HepG2 (cell line): ENCODE measurements around the gene CD109. TPM values are rescaled to one million over a fixed set of nuclear protein-coding genes. Genes with fewer than 3 reads are reported as not detected.

ENCODE experiments used
- ATAC-seq: fragments of 200-7000 bp; cut with Tn5 transposase; 3 replicates; pipeline ENCODE4 v1.9.1; 2020; ENCODE audit warnings: mild to moderate bottlenecking, moderate library complexity
- BruUV-seq: library from RNA; stranded (reverse); fragments of 400-500 nt; replicated peaks from 2 replicates; lab custom pipeline; 2021; lab: Mats Ljungman, UMichigan
- CTCF ChIA-PET: fragments of 300-600 bp; formaldehyde crosslinking; extraction: SDS; loops from one replicate; lab custom pipeline; 2021; ENCODE audit warnings: low total read pairs, inconsistent platforms, low intra/inter-chr PET ratio; lab: Yijun Ruan, JAX
- POLR2A ChIA-PET: fragments of 350-600 bp; sonication (Branson Sonifier 250); formaldehyde crosslinking; loops from one replicate; lab custom pipeline; 2020; ENCODE audit warnings: antibody characterized with exemption, inconsistent platforms; lab: Yijun Ruan, JAX
- DNase-seq: peaks from one replicate; pipeline ENCODE4 v3.0.0-alpha.2; 2015; ENCODE audit warnings: low spot score
- FAIRE-seq: peaks from 3 replicates; lab custom pipeline; 2011; peaks lifted over from hg19 to GRCh38; lab: Jason Lieb, UNC
- H2AFZ ChIP-seq: one replicate; pipeline ENCODE4 v1.6.1; 2011; ENCODE audit warnings: low read length, inconsistent platforms
- H3K27ac ChIP-seq: fragments of 300-600 bp; 3 replicates; pipeline ENCODE4 v1.8.0; 2011; ENCODE audit warnings: mixed run types, mild to moderate bottlenecking, mixed read lengths, low read length, inconsistent platforms; ENCODE audit not compliant: insufficient read depth; ENCODE audit errors: extremely low read length
- H3K27me3 ChIP-seq, 2 experiments: fragments of 200-600 bp in 1 of 2; 2 replicates in 1 of 2; 3 replicates in 1 of 2; pipeline versions ENCODE4 v1.6.0 to v1.8.0; 2011; ENCODE audit warnings: low read length in 2 of 2, mild to moderate bottlenecking in 2 of 2, moderate library complexity in 2 of 2, inconsistent platforms in 1 of 2; ENCODE audit not compliant: insufficient read depth in 2 of 2, control insufficient read depth in 1 of 2
- H3K36me3 ChIP-seq, 2 experiments: fragments of 200-600 bp in 1 of 2; replicated peaks in 1 of 2; 2 replicates in 1 of 2; 3 replicates in 1 of 2; pipeline versions ENCODE4 v1.5.1 to v1.8.0; 2011; ENCODE audit warnings: low read length in 2 of 2, inconsistent platforms in 1 of 2; ENCODE audit not compliant: insufficient read depth in 2 of 2, control insufficient read depth in 1 of 2
- H3K4me1 ChIP-seq: 2 replicates; pipeline ENCODE4 v1.5.1; 2012; ENCODE audit warnings: low read length, inconsistent platforms; ENCODE audit not compliant: insufficient read depth
- H3K4me2 ChIP-seq: 2 replicates; pipeline ENCODE4 v1.6.0; 2011; ENCODE audit warnings: low read depth, low read length, inconsistent platforms
- H3K4me3 ChIP-seq, 3 experiments: fragments of 200-600 bp in 1 of 3; sonication (generic), shearing (Covaris generic) in 1 of 3; replicated peaks in 1 of 3; 2 replicates each; pipeline ENCODE4 v1.5.1; 2011 to 2016; ENCODE audit warnings: low read length in 3 of 3, inconsistent platforms in 2 of 3, low read depth in 2 of 3, mild to moderate bottlenecking in 2 of 3, control low read depth in 1 of 3, mixed read lengths in 1 of 3; ENCODE audit not compliant: insufficient read depth in 1 of 3
- H3K79me2 ChIP-seq: one replicate; pipeline ENCODE4 v1.6.1; 2011; ENCODE audit warnings: low read length, inconsistent platforms; ENCODE audit not compliant: insufficient read depth
- H3K9ac ChIP-seq: 2 replicates; pipeline ENCODE4 v1.6.0; 2011; ENCODE audit warnings: mild to moderate bottlenecking, low read depth, low read length, inconsistent platforms; ENCODE audit not compliant: insufficient read depth
- H3K9me3 ChIP-seq: 2 replicates; pipeline ENCODE4 v1.5.1; 2012; ENCODE audit warnings: mild to moderate bottlenecking, low read length
- H4K20me1 ChIP-seq: 2 replicates; pipeline ENCODE4 v1.6.0; 2011; ENCODE audit warnings: inconsistent platforms, mild to moderate bottlenecking, low read length, moderate library complexity; ENCODE audit not compliant: insufficient read depth
- ADNP ChIP-seq: sonication (generic); formaldehyde crosslinking; IDR thresholded peaks from 2 replicates; pipeline ENCODE4 v1.4.0; 2020; ENCODE audit warnings: missing genetic modification reagents
- CHD4 ChIP-seq: fragments of 200-600 bp; sonication (generic); IDR thresholded peaks from 2 replicates; pipeline ENCODE4 v1.7.0; 2017; ENCODE audit warnings: mild to moderate bottlenecking, low read length, borderline replicate concordance
- HMG20A ChIP-seq: IDR thresholded peaks from 2 replicates; pipeline ENCODE4 v1.6.1; 2016; ENCODE audit warnings: borderline replicate concordance
- KLF11 ChIP-seq: IDR thresholded peaks from 2 replicates; pipeline ENCODE4 v1.6.1; 2016; ENCODE audit warnings: missing compliant biosample characterization
- MXD4 ChIP-seq: IDR thresholded peaks from 2 replicates; pipeline ENCODE4 v1.6.1; 2016; ENCODE audit warnings: mild to moderate bottlenecking, missing biosample characterization, missing genetic modification reagents
- PHB2 ChIP-seq: fragments of 450-650 bp; IDR thresholded peaks from 2 replicates; pipeline ENCODE4 v1.6.1; 2018; ENCODE audit not compliant: partially characterized antibody
- SMC3 ChIP-seq: IDR thresholded peaks from 2 replicates; pipeline ENCODE4 v1.6.1; 2011; ENCODE audit warnings: low read length, improper control_type of control experiment
- ZNF607 ChIP-seq: sonication (generic); formaldehyde crosslinking; IDR thresholded peaks from 2 replicates; pipeline ENCODE4 v1.5.1; 2020; ENCODE audit warnings: missing genetic modification reagents, mild to moderate bottlenecking, borderline replicate concordance
- ZNF713 ChIP-seq: sonication (generic); formaldehyde crosslinking; IDR thresholded peaks from 2 replicates; pipeline ENCODE4 v1.4.0; 2020; ENCODE audit warnings: mild to moderate bottlenecking, missing genetic modification reagents
- WGBS: methylation state at CpG from one replicate; pipeline ENCODE4 v1.1.6; 2017; ENCODE audit warnings: low lambda C conversion rate; 5-methylcytosine and 5-hydroxymethylcytosine counted together
- in situ Hi-C: cut with HindIII; loops from 2 replicates; pipeline ENCODE4 v1.10.0; 2017; ENCODE audit warnings: low pct_unique_long_range_greater_than_20kb; ENCODE audit not compliant: extremely low pct_ligation_motif_present
- intact Hi-C: fragments of 100-400 bp; cut with micrococcal nuclease; formaldehyde crosslinking; loops from one replicate; pipeline ENCODE4 v1.10.0; 2022; ENCODE audit not compliant: unreplicated experiment
- polyA plus RNA-seq, 8 experiments: library from polyadenylated mRNA; depleted of rRNA in 3 of 8; stranded (reverse) in 7 of 8; unstranded in 1 of 8; fragments of >200 nt; fragmentation: Illumina TruSeq in 4 of 8; extraction: Trizol in 4 of 8; gene quantifications; 2 replicates each; pipeline versions ENCODE4 v1.2.1 to v1.2.3, GENCODE V29; 2011 to 2016; ENCODE audit warnings: low read depth in 4 of 8, missing spikeins in 1 of 8, mixed read lengths in 1 of 8; ENCODE audit not compliant: insufficient read depth in 1 of 8
- total RNA-seq, 5 experiments: library from RNA; depleted of rRNA; stranded (reverse); fragments of >200 nt; fragmentation: Illumina TruSeq; extraction: Trizol; gene quantifications; 2 replicates each; pipeline ENCODE4 v1.2.3, GENCODE V29; 2016; ENCODE audit warnings: low read depth in 1 of 5
- TF ChIP-seq, protein P1 (sequence below): IDR thresholded peaks from 2 replicates; pipeline ENCODE4 v1.6.1; 2012; ENCODE audit warnings: low read depth, low read length, improper control_type of control experiment
- TF ChIP-seq, protein P2 (sequence below): sonication (generic); formaldehyde crosslinking; IDR thresholded peaks from 2 replicates; pipeline ENCODE4 v1.8.1; 2023; ENCODE audit warnings: mild to moderate bottlenecking, missing genetic modification reagents
- TF ChIP-seq, protein P3 (sequence below): sonication (generic); formaldehyde crosslinking; IDR thresholded peaks from 2 replicates; pipeline ENCODE4 v1.8.1; 2023; ENCODE audit warnings: mild to moderate bottlenecking, inconsistent platforms, moderate library complexity, missing genetic modification reagents, borderline replicate concordance
- TF ChIP-seq, protein P4 (sequence below): sonication (generic); formaldehyde crosslinking; IDR thresholded peaks from 2 replicates; pipeline ENCODE4 v1.4.0; 2020; ENCODE audit warnings: missing genetic modification reagents

CD109 gene
- total and polyA plus RNA-seq, 2 of the 13 experiments (the other 11 are each of a cell fraction or from before 2014, with no cell fraction given) = 0.93 to 2.1 TPM

DNA sequence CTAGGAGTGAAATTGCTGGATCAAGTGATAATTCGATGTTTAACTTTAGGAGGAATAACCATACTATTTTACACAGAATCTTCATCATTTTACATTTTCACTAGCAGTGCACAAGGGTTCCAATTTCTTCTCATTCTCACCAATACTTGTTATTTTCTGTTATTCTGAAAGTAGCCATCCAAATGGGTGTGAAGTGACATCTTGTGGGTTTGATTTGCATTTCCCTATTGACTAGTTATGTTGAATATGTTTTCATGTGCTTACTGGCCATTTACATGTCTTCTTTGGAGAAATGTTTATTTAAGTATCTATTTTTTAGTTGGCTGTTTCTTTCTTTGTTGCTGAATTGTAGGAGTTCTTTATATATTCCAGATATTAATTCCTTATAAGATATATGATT, 164.3 kb downstream of the CD109 start:
- CTCF ChIA-PET = no interaction called here
- Histone ChIP-seq H3K4me1 (no peaks in the 10 kb centered on the region), H3K4me3 (no peak overlapping the region), H3K27me3 (no peaks in the 10 kb centered on the region), H3K36me3 (no peaks in the 10 kb centered on the region), H3K4me2 (no peak overlapping the region), H3K9me3 (no peaks in the 10 kb centered on the region), H3K27ac (no peak overlapping the region), H2AFZ (no peak overlapping the region), H3K9ac (no peak overlapping the region), H4K20me1 (no peaks in the 10 kb centered on the region), H3K79me2 (no peaks in the 10 kb centered on the region)
- intact Hi-C loops (no loop called here), in situ Hi-C loops (no loop called here)
- DNase-seq = no peak
- 0% methylated on average over 1 of the region's 1 CpG for WGBS
- no peak for ATAC-seq
- POLR2A ChIA-PET = no interaction called here
- FAIRE-seq = no peak
- no TSS peak for BruUV-seq
- TF ChIP-seq SMC3 = no peak
- no peak for TF ChIP-seq MXD4 (CRISPR knock-in tag)
- TF ChIP-seq, protein P1, sequence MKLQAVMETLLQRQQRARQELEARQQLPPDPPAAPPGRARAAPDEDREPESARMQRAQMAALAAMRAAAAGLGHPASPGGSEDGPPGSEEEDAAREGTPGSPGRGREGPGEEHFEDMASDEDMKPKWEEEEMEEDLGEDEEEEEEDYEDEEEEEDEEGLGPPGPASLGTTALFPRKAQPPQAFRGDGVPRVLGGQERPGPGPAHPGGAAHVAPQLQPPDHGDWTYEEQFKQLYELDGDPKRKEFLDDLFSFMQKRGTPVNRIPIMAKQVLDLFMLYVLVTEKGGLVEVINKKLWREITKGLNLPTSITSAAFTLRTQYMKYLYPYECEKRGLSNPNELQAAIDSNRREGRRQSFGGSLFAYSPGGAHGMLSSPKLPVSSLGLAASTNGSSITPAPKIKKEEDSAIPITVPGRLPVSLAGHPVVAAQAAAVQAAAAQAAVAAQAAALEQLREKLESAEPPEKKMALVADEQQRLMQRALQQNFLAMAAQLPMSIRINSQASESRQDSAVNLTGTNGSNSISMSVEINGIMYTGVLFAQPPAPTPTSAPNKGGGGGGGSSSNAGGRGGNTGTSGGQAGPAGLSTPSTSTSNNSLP = no peak
- TF ChIP-seq ZNF607 (CRISPR knock-in tag) = no peak
- no peak for TF ChIP-seq CHD4
- TF ChIP-seq, protein P2, sequence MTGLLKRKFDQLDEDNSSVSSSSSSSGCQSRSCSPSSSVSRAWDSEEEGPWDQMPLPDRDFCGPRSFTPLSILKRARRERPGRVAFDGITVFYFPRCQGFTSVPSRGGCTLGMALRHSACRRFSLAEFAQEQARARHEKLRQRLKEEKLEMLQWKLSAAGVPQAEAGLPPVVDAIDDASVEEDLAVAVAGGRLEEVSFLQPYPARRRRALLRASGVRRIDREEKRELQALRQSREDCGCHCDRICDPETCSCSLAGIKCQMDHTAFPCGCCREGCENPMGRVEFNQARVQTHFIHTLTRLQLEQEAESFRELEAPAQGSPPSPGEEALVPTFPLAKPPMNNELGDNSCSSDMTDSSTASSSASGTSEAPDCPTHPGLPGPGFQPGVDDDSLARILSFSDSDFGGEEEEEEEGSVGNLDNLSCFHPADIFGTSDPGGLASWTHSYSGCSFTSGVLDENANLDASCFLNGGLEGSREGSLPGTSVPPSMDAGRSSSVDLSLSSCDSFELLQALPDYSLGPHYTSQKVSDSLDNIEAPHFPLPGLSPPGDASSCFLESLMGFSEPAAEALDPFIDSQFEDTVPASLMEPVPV = no peak
- no peak for TF ChIP-seq HMG20A (CRISPR knock-in tag)
- TF ChIP-seq PHB2 = no peak
- no peak for TF ChIP-seq ADNP (CRISPR knock-in tag)
- TF ChIP-seq ZNF713 (CRISPR knock-in tag) = no peak
- TF ChIP-seq, protein P3, sequence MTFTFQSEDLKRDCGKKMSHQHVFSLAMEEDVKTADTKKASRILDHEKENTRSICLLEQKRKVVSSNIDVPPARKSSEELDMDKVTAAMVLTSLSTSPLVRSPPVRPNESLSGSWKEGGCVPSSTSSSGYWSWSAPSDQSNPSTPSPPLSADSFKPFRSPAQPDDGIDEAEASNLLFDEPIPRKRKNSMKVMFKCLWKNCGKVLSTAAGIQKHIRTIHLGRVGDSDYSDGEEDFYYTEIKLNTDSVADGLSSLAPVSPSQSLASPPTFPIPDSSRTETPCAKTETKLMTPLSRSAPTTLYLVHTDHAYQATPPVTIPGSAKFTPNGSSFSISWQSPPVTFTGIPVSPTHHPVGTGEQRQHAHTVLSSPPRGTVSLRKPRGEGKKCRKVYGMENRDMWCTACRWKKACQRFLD (CRISPR knock-in tag) = no peak
- TF ChIP-seq, protein P4, sequence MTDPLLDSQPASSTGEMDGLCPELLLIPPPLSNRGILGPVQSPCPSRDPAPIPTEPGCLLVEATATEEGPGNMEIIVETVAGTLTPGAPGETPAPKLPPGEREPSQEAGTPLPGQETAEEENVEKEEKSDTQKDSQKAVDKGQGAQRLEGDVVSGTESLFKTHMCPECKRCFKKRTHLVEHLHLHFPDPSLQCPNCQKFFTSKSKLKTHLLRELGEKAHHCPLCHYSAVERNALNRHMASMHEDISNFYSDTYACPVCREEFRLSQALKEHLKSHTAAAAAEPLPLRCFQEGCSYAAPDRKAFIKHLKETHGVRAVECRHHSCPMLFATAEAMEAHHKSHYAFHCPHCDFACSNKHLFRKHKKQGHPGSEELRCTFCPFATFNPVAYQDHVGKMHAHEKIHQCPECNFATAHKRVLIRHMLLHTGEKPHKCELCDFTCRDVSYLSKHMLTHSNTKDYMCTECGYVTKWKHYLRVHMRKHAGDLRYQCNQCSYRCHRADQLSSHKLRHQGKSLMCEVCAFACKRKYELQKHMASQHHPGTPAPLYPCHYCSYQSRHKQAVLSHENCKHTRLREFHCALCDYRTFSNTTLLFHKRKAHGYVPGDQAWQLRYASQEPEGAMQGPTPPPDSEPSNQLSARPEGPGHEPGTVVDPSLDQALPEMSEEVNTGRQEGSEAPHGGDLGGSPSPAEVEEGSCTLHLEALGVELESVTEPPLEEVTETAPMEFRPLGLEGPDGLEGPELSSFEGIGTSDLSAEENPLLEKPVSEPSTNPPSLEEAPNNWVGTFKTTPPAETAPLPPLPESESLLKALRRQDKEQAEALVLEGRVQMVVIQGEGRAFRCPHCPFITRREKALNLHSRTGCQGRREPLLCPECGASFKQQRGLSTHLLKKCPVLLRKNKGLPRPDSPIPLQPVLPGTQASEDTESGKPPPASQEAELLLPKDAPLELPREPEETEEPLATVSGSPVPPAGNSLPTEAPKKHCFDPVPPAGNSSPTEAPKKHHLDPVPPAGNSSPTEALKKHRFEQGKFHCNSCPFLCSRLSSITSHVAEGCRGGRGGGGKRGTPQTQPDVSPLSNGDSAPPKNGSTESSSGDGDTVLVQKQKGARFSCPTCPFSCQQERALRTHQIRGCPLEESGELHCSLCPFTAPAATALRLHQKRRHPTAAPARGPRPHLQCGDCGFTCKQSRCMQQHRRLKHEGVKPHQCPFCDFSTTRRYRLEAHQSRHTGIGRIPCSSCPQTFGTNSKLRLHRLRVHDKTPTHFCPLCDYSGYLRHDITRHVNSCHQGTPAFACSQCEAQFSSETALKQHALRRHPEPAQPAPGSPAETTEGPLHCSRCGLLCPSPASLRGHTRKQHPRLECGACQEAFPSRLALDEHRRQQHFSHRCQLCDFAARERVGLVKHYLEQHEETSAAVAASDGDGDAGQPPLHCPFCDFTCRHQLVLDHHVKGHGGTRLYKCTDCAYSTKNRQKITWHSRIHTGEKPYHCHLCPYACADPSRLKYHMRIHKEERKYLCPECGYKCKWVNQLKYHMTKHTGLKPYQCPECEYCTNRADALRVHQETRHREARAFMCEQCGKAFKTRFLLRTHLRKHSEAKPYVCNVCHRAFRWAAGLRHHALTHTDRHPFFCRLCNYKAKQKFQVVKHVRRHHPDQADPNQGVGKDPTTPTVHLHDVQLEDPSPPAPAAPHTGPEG = no peak
- TF ChIP-seq KLF11 (CRISPR knock-in tag) = no peak
